PC-9 (cell line): ENCODE measurements around the gene HOXA11. TPM values are rescaled to one million over a fixed set of nuclear protein-coding genes. Genes with fewer than 3 reads are reported as not detected.

Experiments
- BruUV-seq: library from RNA; stranded (reverse); fragments of 400-500 nt; replicated peaks from 2 replicates; lab custom pipeline; 2021; lab: Mats Ljungman, UMichigan
- CTCF ChIA-PET: fragments of 300-600 bp; sonication (Branson Sonifier 250); formaldehyde crosslinking; loops from one replicate; lab custom pipeline; 2022; ENCODE audit warnings: antibody characterized with exemption; lab: Charles Lee
- POLR2A ChIA-PET: fragments of 300-600 bp; sonication (Branson Sonifier 250); formaldehyde crosslinking; loops from one replicate; lab custom pipeline; 2022; ENCODE audit warnings: antibody characterized with exemption; ENCODE audit not compliant: unreplicated experiment; lab: Charles Lee
- DNase-seq, 2 experiments: peaks; one replicate each; pipeline versions ENCODE4 v3.0.0 to v3.0.0-alpha.2; 2015 to 2022; ENCODE audit warnings: mixed read lengths in 1 of 2
- H2AFZ ChIP-seq: fragments of 200-600 bp; sonication (generic); 2 replicates; pipeline ENCODE4 v1.8.1; 2017; ENCODE audit warnings: antibody characterized with exemption
- H3F3A ChIP-seq: fragments of 200-600 bp; sonication (generic); 2 replicates; pipeline ENCODE4 v1.8.1; 2017; ENCODE audit warnings: antibody characterized with exemption, mild to moderate bottlenecking, low read depth; ENCODE audit not compliant: insufficient read depth
- H3K27ac ChIP-seq: fragments of 200-600 bp; sonication (generic); 2 replicates; pipeline ENCODE4 v1.6.1; 2016; ENCODE audit warnings: mixed run types
- H3K27me3 ChIP-seq: fragments of 200-600 bp; sonication (generic); 2 replicates; pipeline ENCODE4 v1.6.1; 2016; ENCODE audit warnings: low read depth, mixed run types; ENCODE audit not compliant: insufficient read depth
- H3K36me3 ChIP-seq: fragments of 200-600 bp; sonication (generic); 2 replicates; pipeline ENCODE4 v1.6.1; 2016; ENCODE audit warnings: low read depth, mixed run types
- H3K4me1 ChIP-seq: fragments of 200-600 bp; sonication (generic); replicated peaks from 2 replicates; pipeline ENCODE4 v1.6.1; 2016; ENCODE audit warnings: mixed run types; ENCODE audit not compliant: insufficient read depth
- H3K4me2 ChIP-seq: fragments of 200-600 bp; sonication (generic); 2 replicates; pipeline ENCODE4 v1.6.1; 2017; ENCODE audit warnings: mixed run types
- H3K4me3 ChIP-seq: fragments of 200-600 bp; sonication (generic); 2 replicates; pipeline ENCODE4 v1.6.1; 2016; ENCODE audit warnings: mixed run types
- H3K79me2 ChIP-seq: fragments of 200-600 bp; sonication (generic); 2 replicates; pipeline ENCODE4 v1.6.1; 2017; ENCODE audit warnings: low read depth, mixed run types
- H3K9me2 ChIP-seq: fragments of 200-600 bp; sonication (generic); 2 replicates; pipeline ENCODE4 v1.8.1; 2017; ENCODE audit warnings: mild to moderate bottlenecking; ENCODE audit not compliant: insufficient read depth
- H3K9me3 ChIP-seq: fragments of 200-600 bp; sonication (generic); 2 replicates; pipeline ENCODE4 v1.8.1; 2016; ENCODE audit warnings: low read depth; ENCODE audit not compliant: insufficient read depth
- H4K20me1 ChIP-seq: fragments of 200-600 bp; sonication (generic); 2 replicates; pipeline ENCODE4 v1.8.1; 2017; ENCODE audit not compliant: insufficient read depth
- EZH2 ChIP-seq: fragments of 200-600 bp; sonication (generic); IDR thresholded peaks from 2 replicates; pipeline ENCODE4 v1.8.0; 2017; ENCODE audit warnings: antibody characterized with exemption, low read depth
- intact Hi-C: fragments of 100-400 bp; cut with micrococcal nuclease; formaldehyde crosslinking; loops from one replicate; pipeline ENCODE4 v1.10.0; 2022; ENCODE audit not compliant: unreplicated experiment
- total RNA-seq: library from RNA; stranded (reverse); gene quantifications from 2 replicates; pipeline ENCODE4 v1.2.3, GENCODE V29; 2021
- TF ChIP-seq, protein P1 (sequence below): fragments of 200-600 bp; sonication (generic); conservative IDR thresholded peaks from 2 replicates; pipeline ENCODE4 v1.6.1; 2017; ENCODE audit warnings: mixed run types, antibody characterized with exemption, mild to moderate bottlenecking, moderate library complexity

Gene HOXA11
- total RNA-seq, 1 experiment from 2014 or later = 0.26 TPM

DNA sequence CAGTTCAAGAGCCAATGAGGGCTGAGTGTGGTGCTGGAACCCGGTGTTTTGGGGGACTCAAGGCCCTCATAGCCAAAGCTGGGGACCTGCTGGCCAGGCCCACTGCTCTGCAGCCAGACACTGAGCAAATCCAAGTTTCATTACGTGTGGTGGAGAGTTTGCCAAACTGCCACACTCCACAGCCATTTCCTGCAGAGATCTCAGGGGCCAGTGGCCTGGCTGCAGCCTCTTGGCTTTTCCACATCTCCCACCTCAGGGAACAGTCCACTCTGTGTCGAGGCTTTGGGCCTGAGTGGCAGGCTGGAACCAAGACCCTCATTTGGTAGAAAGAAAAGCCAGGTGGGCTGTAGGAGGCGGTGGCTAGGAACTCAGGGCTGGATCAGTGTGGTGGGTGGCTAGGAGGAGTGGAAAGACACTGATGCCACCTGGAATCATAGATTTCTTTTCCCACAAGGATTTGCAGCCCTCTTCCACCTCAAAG is 3.2 kb downstream of the HOXA11 start:
- ChIA-PET POLR2A (no interaction called here), CTCF (interaction anchor here (0.6 kb wide), 1 partner anchor 1253 kb away, joined by 3 read pairs; no protein-coding TSS in a partner anchor)
- intact Hi-C loops = loop anchor here (5.0 kb wide), 1 partner anchor 1290 kb away; no protein-coding TSS in a partner anchor
- DNase-seq = no peak
- H3K79me2 ChIP-seq = no peaks in the 10 kb centered on the region
- H3K9me2 ChIP-seq = no peaks in the 10 kb centered on the region
- H3K27me3 ChIP-seq = no peaks in the 10 kb centered on the region
- H3K4me3 ChIP-seq = no peak overlapping the region
- no TSS peak for BruUV-seq
- H3K4me1 ChIP-seq = peaks cover 12% of the 10 kb centered on the region
- H2AFZ ChIP-seq = no peak overlapping the region
- H3K4me2 ChIP-seq = no peak overlapping the region
- peaks cover 31% of the 10 kb centered on the region for H3F3A ChIP-seq
- TF ChIP-seq, protein P1, sequence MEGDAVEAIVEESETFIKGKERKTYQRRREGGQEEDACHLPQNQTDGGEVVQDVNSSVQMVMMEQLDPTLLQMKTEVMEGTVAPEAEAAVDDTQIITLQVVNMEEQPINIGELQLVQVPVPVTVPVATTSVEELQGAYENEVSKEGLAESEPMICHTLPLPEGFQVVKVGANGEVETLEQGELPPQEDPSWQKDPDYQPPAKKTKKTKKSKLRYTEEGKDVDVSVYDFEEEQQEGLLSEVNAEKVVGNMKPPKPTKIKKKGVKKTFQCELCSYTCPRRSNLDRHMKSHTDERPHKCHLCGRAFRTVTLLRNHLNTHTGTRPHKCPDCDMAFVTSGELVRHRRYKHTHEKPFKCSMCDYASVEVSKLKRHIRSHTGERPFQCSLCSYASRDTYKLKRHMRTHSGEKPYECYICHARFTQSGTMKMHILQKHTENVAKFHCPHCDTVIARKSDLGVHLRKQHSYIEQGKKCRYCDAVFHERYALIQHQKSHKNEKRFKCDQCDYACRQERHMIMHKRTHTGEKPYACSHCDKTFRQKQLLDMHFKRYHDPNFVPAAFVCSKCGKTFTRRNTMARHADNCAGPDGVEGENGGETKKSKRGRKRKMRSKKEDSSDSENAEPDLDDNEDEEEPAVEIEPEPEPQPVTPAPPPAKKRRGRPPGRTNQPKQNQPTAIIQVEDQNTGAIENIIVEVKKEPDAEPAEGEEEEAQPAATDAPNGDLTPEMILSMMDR = no peak
- no peak for TF ChIP-seq EZH2
- no peaks in the 10 kb centered on the region for H3K36me3 ChIP-seq
- H3K27ac ChIP-seq = no peak overlapping the region
- H4K20me1 ChIP-seq = no peaks in the 10 kb centered on the region
- H3K9me3 ChIP-seq = no peaks in the 10 kb centered on the region

DNA sequence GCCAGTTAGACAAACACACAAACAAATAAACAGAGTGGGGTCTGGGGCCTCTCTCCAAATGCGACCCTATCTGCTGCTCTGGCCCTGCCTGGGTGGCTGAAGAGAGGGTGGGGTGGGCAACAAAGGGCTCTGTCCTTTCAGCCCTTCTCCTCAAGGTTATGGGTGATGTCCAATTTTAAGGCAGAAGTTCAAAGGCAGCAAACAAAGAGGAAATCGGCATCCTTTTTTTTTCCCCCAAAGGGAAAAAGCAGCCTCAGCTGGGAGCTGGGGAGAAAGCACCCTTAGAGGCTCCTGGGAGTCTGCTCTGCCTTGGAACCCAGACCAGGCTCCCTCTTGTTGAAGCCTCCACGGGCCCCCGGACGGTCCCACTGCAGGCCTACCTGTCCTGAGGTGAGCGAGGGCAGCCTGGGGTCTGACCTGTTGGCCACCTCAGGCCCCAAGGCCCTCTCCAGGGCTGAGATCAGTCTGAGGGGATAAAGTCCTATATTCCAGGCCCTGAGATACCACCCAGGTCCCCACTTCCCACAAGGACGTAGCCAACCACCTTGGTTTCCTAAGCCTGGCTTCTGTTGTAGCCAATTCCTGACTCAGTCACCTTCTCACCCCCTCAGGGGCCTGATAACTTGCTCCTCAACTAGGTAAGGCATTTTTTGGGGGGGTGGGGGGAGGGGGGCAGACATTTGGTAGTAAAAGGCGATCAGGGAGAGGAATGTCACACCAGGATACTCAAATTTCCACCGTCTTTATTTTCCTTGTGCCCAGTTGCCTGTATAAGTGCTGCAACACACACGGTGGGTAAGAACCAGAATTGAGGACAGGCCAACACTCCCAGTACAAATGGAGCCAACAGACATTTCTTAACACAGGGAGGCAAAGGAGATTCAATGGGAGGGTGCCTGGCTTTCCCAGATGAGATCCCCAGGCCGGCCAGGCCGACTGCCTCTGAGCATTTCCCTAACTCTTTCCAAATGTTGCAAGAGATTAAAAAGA is 4.3 kb downstream of the HOXA11 start:
- Histone ChIP-seq H3K4me1 (peaks cover 12% of the 10 kb centered on the region), H3K4me2 (no peak overlapping the region), H3K27me3 (no peaks in the 10 kb centered on the region), H3K4me3 (no peak overlapping the region), H3F3A (peaks cover 20% of the 10 kb centered on the region), H3K36me3 (no peaks in the 10 kb centered on the region), H3K9me3 (no peaks in the 10 kb centered on the region), H3K9me2 (no peaks in the 10 kb centered on the region), H4K20me1 (no peaks in the 10 kb centered on the region), H3K79me2 (no peaks in the 10 kb centered on the region), H3K27ac (no peak overlapping the region), H2AFZ (no peak overlapping the region)
- no peak for TF ChIP-seq EZH2
- TF ChIP-seq, protein P1 = no peak
- ChIA-PET CTCF (interaction anchor here (1.1 kb wide), 1 partner anchor 20 kb away, joined by 12 read pairs; no protein-coding TSS in a partner anchor), POLR2A (no interaction called here)
- no TSS peak for BruUV-seq
- no peak for DNase-seq
- intact Hi-C loops = loop anchor here (5.0 kb wide), 1 partner anchor 1288 kb away; no protein-coding TSS in a partner anchor
